Esophagus mucosa (tissue), 1 donor: Measurements from ENCODE around the gene GRIK4. TPM values are rescaled to one million over a fixed set of nuclear protein-coding genes. Genes with fewer than 3 reads are reported as not detected.
A peak's percentile ranks its signal among the peaks of the same experiment; 100 is the strongest.

Experiments
- ATAC-seq: fragments of 200-7000 bp; cut with Tn5 transposase; one replicate; pipeline ENCODE4 v1.9.1; 2020
- total RNA-seq: library from RNA; stranded (reverse); gene quantifications from one replicate; pipeline ENCODE4 v1.2.4, GENCODE V29; 2023
- donor health status: DM: yes; HTN: yes; CAD: no.

Gene GRIK4
- total RNA-seq, 1 donor from 2014 or later, result 0.08 TPM

DNA sequence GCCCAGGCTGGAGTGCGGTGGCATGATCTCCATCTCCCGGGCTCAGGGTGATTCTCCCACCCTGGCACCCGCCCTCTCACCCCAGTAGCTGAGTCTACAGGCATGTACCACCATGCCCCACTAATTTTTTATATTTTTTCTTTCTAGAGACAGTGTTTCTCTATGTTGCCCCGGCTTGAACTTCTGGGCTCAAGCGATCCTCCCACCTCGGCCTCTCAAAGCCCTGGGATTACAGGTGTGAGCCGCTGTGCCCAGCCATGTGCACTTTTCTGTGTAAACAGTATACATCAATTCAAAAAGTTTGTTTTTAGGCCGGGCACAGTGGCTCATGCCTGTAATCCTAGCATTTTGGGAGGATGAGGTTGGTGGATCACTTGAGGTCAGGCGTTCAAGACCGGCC is 14.7 kb downstream of the GRIK4 start:
- ATAC-seq, result no peak

DNA sequence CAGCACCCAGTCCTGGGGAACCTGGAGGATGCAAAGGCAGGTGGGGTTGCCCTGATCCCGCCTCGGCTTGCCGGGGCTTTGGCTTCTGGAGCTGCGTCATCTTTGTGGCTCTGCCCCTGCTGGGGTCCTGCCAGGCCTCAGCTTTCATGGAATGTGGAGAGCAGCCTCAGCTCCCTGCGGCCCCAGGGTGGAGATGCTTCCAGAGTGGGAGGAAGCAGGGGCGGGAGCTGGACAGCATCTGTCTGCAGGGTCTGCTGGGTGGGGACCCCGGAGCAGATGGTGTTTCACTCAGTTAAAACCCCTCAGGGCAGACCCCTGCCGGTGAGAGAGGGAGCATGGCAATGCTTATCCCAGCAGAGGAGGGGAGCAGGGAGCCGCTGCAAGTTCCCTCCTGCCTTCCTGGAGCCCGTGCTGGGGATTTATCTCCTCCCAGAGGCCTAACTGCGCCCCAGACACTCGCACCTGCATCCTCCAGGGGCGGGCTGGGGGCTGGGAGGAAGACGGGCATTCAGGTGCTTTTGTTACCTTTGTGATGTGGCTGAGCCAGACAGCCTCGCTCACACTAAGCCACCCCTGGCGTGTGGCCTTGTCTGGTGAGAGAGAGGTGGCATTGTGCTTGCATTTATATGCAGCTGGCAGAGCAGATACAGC is 15.7 kb downstream of the GRIK4 start:
- peak; percentile 8 for ATAC-seq

DNA sequence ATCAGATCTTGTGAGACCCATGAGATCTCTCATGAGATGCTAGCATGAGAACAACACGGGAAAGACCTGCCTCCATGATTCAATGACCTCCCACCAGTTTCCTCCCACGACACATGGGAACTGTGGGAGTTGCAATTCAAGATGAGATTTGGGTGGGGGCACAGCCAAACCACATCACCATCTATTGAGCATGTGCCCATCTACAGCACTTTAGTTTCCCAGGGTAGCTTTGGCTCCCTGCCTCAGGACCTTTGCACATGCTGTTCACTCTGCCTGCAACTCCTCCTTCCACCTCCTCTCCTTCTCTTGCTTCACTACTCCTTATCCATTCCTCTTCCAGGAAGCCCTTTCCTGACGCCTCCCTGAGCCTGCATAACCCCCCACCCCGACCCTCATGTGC is 17.2 kb downstream of the GRIK4 start:
- ATAC-seq, result no peak

DNA sequence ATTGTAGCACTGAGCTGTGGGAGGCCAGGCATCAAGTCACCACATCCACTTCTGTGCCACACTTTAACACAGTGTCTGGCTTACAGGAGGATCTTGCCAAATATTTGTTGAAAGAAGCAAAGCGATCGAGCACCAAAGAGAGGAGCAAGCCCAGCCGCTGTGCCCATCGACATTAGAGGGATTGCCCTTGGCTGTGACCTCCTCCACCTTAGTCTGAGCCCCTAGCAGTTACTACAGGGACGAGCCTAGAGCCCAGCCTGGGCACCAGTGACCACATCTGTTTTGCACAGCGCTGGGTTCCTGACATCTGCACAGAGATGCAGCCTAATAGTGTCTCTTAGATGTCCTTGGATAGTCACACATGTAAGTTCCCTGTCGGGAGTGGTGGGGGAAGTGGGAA is 17.7 kb downstream of the GRIK4 start:
- no peak for ATAC-seq

DNA sequence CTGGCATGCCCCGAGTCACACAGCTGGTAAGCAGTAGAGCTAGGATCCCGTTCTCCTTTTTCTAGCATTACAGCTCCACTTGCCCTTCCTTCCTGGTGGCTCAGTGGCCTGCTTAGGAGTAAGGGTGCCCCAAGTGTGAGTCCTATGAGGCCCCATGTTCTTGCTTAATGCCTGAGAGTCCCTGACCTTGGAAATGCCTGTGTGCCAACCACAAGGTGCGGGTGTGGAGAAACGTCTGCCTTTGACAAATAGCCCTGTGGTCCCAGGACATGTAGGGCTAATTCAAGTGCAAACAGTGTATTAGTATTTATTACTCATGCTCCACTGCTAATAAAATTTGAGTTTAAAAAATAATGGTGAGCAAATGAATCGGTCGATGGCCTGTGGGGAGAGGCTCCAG is 18.4 kb downstream of the GRIK4 start:
- no peak for ATAC-seq

DNA sequence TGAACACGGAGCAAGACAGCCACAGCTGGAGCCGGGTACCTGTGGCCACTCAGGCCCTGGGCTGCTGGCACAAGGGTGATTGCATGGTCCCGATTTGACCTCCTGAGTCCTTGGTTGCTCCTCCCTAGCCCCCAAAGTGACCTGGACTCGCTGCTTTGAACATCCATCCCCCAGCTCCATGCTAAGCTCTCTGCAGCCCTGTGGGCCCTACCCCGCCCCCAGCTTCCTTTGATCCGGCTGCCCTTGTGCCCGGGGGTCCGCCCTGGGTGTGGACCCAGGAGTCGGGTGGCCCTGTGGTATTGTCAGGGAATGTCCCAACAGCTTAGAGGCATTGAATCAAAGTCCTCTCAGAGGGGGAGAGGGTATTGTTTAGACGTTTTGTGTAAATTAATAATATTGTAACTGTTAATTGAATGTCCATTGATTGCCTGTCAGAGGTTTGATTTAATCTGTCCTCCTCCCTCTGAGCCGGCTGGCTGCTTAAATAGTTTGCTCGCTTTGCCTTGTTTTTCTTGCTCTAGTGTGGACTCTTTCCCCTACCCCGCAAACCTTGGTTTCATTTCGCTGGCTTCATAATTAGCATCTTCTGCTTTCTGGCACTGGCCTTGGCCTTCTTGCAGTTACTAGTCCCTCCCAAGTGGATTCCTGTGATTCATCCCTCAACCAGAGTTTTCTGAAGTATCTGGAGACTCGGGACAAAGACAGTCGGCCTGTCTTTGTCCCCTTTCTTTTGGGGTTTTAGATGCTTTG is 20.7 kb downstream of the GRIK4 start:
- ATAC-seq, result no peak

DNA sequence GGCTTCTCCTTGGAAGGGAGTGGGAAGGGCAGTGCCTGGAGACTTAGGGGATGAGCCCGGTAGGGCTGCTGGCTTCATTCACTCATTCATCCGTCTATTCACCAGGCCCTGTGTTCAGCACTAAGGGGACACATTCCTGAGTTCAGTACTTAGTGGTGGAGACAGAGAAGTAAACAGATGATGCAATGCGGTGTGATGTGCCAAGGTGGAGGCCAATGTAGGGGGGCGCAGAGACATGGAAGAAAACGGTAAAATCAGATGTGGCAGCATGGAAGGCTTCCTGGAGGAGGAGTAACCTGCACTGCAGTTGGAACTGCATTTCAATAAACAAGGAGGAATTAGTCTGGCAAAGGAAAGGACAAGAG is 21.3 kb downstream of the GRIK4 start:
- no peak for ATAC-seq

DNA sequence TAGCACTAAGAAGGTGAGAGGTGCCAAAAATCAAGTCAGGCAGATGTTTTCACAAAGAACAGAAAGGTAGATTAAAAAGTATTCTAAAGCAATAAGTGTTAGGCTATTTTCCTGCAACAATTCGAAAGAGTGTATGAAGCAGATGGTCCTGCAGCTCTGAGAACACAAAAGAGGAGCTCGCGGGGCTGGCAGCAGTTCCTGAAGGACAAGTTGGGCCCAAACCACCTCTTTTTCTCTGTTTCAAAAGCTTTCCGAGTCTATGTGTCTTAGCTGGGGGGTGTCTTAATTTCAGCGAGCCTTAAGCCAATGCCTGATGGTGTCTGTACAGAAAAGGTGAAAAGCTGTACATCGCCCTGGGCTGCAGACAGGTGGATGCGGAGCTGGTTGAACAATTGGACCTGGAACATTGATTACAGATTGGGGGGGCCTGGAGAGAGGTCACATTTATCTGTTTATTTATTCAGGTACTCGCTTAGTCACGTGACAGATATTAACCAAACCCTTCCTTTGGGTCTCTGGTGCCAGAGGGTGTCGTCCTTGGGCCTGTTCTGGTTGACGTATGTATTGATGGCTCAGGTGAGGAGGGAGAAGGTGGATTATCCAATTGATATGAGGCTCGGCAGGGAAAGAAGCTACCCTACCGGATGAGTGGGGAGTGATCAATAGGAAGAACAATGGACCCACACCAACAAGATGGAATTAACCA is 24.7 kb downstream of the GRIK4 start:
- no peak for ATAC-seq

DNA sequence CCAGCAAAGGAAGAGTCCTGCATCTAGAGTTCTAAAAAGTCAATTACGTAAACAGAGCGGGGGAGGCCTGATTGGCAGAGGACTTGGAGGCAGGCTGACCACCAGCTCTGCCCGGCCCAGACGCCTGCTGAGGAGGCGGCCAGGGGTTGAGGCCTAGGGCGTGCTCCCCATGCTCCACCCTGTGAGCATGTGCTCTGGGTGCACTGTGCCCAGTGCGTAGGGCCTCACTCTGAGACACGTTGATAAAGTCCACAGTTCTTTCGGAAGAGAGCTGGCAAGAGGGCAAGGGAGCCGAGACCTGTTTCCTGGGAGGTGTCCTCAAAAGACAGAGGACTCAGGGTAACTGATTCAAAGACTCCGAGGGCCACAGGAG is 25.2 kb downstream of the GRIK4 start:
- no peak for ATAC-seq

DNA sequence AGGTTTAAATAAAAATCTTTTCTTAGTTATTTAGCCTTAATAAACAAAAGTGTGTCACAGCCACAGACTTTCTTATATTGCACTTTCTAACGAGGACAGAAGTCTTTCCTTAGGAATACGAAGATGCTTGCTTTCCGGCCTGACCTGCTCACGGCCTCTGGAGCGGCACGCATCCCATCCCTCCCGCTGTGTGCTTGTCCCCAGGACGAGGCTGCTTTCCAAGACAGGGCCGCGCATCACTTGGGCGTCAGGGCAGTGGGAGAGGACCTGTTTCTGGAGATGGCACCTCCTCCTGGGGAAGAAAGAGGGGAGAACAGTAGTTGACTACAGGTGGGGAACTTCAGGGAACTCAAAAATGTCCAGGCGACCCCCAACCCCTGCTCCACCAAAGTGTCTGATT is 26.4 kb downstream of the GRIK4 start:
- ATAC-seq, result no peak

DNA sequence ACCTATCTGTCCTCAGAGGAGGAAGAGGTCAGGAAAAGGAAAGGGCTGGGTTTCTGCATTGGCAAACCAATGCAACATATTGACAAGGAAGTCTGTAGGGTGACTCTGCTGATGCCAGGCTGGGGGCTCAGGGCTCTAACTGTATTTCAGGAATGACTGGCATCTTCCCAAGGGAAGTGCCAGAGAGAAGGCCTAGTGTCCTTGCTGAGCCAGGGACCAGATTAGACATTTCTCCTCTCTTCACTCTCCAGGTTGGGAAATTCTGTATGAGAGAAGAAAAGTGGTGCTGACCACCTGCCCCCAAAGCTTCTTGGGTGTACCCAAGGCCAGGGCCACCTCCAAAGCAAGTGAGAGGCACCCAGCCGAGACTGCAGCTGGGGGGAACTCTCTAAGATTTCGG is 27.2 kb downstream of the GRIK4 start:
- ATAC-seq, result no peak

DNA sequence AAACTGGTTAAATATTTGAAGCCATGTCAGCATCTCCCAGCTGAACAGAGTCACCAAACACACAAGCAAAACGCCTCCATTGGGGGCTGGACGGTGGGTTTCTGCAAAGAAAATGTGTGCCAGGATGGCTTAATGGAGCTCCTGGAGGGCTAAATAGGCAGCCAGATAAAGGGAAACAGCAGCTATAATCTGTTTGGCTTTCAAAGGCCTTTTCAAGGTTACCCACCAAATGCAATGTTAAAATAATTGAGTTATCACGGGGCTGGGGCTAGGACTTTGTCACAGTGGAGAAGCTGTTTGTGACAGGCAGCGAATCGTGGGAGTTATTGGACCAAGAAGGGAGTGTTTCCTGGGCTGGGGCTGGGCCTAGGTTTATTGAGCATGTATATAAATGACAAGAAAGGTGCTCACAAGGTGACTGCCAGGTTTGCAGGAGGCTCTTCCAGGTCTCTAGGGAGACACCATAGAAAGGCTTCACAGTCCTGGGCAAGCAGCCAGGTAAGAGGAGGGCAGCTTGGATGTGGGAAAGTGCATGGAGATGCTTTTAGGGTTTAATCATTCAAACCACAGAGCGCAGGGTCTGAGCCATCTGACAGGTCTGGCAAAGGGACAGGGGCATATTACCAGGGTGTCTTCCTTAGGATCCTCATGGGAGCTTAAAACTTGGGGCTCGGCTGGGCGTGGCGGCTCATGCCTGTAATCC is 28.3 kb downstream of the GRIK4 start:
- ATAC-seq, result no peak

DNA sequence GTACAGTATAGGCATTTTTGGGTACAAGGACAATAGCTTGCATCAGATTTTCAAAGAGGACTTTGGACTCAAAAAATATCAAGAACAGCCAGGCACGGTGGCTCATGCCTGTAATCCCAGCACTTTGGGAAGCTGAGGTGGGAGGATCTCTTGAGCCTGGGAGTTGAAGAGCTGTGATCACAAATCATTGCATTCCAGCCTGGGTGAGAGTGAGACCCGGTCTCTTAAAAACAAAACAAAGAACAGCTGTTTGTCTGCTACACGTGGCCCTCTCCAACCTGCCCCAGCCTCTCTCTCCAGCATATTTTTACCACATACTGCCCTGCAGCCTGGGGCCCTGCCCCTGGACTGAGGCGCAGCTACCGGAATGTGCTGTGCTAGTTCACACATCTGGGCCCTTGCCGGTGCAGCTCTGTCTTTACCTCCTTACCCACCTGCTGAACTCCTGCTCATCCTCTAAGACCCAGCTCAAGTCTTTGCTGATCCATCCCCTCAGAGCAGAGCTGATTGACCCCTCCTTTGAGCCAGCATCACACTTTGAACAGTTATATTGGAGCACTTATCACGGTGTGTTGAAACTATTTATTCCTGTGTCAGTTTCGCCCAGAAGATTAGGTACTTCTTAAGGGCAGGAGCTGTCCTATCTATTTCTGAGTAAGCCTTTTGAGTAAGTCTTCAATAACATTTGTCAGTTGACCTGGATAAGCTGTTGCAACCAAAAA is 29.4 kb downstream of the GRIK4 start:
- ATAC-seq, result no peak

DNA sequence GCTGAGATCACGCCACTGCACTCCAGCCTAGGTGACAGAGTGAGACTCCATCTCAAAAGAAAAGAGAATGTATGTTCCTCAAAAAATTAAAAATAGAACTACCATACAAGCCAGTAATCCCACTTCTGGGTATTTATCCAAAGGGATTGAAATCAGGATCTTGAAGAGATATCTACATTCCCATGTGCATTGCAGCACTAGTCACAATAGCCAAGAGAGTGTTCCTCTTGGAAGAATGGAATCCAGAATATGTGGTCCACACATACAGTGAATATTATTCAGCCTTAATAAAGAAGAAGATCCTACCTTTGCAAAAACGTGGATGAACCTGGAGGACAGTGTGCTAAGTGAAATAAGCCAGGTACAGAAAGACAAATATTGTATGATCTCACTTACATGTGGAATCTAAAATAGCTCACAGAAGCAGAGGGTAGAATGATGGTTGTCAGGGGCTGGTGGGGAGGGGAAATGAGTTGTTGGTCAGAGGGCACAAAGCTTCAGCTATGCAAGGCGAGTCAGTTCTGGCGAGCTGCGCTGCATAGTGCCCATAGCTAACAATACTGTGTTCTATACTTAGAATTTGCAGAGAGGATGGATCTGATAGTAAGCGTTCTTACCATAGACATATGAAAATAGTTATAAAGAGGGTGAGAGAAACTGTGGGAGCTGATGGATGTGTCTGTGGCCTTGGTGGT is 32.1 kb downstream of the GRIK4 start:
- no peak for ATAC-seq

DNA sequence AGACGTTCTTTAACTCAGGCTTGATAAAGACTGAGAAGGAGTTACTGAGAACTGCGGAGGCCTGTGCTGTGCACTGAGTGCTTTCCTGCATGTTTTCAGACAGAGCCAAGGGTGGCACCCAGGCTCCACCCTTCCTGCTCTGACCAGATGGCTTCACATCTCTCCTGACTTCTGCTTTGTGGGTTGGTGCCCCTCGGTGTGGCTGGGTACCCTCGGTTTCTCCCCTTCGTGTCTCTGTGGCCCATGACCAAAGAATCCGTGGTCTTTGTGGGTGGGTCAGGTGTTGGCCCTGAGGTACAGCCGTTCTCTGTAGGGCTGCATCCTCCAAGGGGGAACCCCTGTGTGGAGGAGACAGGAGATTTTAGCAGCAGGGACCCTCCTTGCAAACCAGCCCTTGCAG is 34.3 kb downstream of the GRIK4 start:
- no peak for ATAC-seq

DNA sequence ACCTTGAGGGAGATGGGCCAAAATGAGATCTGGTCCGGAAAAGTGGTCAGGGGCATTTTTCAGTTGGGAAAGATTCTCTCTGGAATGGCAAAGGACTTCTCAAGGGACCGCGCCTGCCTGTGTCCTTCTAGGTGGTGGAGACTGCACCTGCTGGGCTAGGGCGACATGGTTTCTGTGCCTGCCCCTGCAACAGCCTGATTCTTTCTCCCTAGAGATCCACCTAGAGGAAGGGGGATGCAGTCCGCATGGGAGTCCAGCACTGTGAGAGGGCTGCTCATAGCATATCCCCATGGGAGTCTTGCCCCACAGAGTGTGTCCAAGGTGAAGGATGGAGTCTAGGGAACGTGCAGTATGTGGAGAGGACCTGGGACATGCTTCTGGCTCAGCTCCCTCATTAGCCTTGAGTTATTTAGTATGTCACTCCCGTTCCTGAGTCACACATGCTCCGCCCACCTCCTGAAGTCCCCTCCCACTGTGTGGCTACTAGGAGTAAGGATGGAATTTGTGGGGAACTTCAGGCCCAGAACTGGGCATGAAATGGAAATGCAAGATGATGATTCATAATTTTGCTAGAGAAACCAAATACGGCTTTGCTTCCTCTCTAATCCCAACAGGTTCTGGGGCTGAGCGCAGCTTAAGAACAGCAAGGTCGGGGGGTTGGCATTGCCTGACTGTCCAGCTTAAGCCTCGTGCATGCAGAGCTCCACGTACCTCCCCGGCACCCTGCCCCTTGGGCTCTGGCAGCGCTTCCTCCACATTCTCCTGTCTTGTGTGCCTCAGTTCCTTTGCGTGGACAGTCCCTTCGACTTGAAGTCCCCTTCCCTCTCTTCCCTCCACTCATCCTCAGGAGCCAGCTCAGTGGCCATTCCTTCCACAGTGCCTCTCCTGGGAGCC is 35.0 kb downstream of the GRIK4 start:
- ATAC-seq, result peak; percentile 95

DNA sequence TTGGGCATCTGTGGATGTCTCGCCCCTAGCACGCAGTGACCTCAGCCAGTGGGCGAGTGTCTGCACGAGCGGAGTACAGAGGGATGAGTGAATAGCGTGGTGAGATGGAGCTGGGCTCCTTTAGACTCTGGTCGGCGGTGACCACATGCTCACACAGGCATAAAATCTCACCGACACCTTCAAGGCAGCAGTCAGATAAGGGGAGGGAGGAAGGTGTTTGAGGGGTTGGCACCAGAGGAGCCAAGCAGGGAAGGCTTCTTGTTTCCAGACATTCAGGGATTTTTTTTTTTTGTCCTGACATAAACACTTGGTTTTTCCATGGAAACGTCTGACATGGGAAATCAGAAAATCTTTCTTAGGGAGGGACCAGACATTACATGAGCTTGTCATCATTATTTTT is 35.8 kb downstream of the GRIK4 start:
- peak; percentile 2 for ATAC-seq

DNA sequence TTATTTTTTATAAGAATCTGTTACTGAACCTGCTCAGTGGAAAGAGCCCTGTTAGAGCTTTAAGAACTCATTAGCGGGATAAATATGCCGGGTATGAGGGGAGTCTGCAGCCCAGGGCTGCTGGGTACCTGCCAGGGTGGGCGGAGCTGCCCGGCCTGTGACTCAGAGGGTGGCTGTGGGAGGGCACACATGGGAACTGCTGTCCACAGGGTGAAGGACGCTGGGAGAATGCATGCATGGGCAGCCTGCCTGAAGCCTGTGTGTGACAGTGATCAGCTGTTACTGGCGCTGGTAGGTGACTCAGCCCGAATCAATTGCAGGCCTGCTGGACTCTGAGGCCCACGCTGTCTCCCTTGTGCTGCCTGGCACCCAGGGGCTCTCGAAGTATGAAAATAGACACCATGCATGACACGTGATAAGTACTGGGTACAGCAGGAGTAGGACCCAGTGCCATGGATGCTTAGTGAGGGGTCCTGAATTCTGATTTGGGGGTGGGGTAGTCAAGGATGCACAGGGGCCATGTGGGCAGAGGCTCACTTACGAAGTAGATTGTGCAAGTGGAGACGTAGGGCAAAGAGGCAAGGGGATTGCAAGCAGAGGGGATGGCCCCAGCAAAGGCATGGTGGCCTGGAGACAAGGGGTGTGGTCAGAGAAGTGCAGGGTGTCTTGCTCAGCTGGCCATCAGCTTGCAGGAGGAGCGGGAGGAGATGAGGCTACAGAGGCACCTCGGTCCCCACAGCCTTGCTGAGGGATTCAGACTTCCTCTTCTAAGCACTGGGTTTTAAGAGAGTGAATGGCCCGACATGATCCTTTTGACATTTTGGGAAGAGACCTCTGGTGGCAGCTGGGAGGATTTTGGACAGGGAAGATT is 36.5 kb downstream of the GRIK4 start:
- peak; percentile 83 for ATAC-seq

DNA sequence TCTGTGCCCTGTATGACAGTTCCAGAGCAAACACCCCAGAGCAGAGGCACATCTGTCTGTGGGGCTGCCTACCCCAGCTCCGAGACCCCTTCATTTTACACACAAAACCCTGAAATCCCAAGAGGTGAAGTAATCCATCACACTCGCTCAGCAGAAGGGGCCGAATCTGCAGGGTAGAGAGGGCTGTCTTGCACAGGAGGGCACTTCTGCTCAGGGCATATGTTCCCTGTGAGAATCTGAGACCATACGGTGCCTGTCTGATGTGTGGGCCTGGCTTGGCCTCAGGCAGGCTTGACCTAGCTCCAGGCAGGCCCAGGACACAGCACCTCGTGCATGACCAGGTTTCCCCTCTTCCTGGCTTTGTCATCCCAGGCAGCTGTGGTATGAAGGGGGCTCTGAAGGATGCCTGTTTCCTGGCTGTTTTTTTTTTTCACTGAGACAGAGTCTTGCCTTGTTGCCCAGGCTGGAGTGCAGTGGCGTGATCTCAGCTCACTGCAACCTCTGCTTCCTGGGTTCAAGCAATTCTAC is 37.2 kb downstream of the GRIK4 start:
- ATAC-seq, result no peak

DNA sequence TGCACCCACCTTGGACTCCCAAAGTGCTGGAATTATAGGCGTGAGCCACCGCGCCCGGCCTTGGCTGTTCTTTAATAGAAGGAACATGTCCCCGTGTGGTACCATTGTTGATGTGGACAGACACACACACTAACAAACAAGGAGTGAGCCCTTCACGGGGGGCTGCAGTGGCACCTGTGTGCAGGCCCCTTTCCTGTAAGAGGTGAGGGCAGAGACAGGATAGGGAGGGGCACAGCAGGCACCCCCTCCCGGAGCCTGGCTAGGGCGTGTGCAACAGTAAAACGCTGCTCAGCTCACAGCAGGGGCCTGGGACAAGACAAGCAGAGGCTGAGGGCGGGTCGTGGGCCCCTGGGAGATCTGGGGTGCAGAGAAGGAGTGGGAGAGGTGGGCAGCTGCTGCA is 37.8 kb downstream of the GRIK4 start:
- ATAC-seq, result no peak
